Measurements from ENCODE around the gene TMEM9. TPM values are rescaled to one million over a fixed set of nuclear protein-coding genes. Genes with fewer than 3 reads are reported as not detected.

TMEM9 gene
- total and polyA plus RNA-seq, 10 of the 15 experiments (the other 5 are each of a cell fraction or from before 2014, with no cell fraction given), result 7.2 to 46.1 (median 17.3) TPM

- TF ChIP-seq ZSCAN29 (IDR thresholded peaks at IDR 0.05) (no peak), E2F8 (IDR thresholded peaks at IDR 0.05; ENCODE audit: low read depth, partially characterized antibody) (no peak), POLR2AphosphoS2 (IDR thresholded peaks at IDR 0.05; ENCODE audit: low read depth, low read length) (no peak), NR2C1 (IDR thresholded peaks at IDR 0.05) (no peak), CUX1 (IDR thresholded peaks at IDR 0.05; ENCODE audit: insufficient replicate concordance, low read depth, low read length) (no peak), DPF2 (IDR thresholded peaks at IDR 0.05) (no peak)
Observed at GRCh38 chr1:201175820-201176500, 21.7 kb upstream of the TMEM9 start (continued).

All from GM12878 (cell line).